OCI-LY3 (cell line): ENCODE data around the gene EARS2.

Experiments used
- CTCF ChIP-seq: fragments of 200-600, 300-600 bp; sonication (generic); IDR thresholded peaks from 2 replicates; pipeline ENCODE4 v1.5.1; 2014; ENCODE audit warnings: antibody characterized with exemption, low read length, low read depth
- EZH2phosphoT487 ChIP-seq: fragments of 200-600 bp; shearing (Covaris generic); IDR thresholded peaks from 2 replicates; pipeline ENCODE4 v1.6.1; 2018; ENCODE audit warnings: antibody characterized with exemption, mixed run types, low read depth

GRCh38 chr16:23527961-23528643 is 29.0 kb downstream of the EARS2 start:
- TF ChIP-seq CTCF: no peak
- TF ChIP-seq EZH2phosphoT487: no peak
